GM12892 (cell line): ENCODE results near the gene VIM.

Source experiments
- DNase-seq: peaks from one replicate; pipeline ENCODE4 v3.0.0; 2011; ENCODE audit not compliant: insufficient read length
- FAIRE-seq: peaks from 2 replicates; lab custom pipeline; 2011; peaks lifted over from hg19 to GRCh38; lab: Jason Lieb, UNC
- POLR2A ChIP-seq: IDR thresholded peaks from 2 replicates; pipeline ENCODE4 v1.6.1; 2011; ENCODE audit warnings: low read depth, low read length, control low read depth
- POLR2AphosphoS5 ChIP-seq: IDR thresholded peaks from 2 replicates; pipeline ENCODE4 v1.6.1; 2011; ENCODE audit warnings: low read depth, low read length, control low read depth
- TAF1 ChIP-seq: IDR thresholded peaks from 2 replicates; pipeline ENCODE4 v1.6.1; 2011; ENCODE audit warnings: low read depth, mild to moderate bottlenecking, control low read depth, low read length, borderline replicate concordance

Gene VIM

GRCh38 chr10:17210361-17210760, 17.7 kb upstream of the VIM start:
- TF ChIP-seq TAF1 (no peak), POLR2A (no peak)
- FAIRE-seq (no peak), DNase-seq (no peak)

- TF ChIP-seq TAF1 (no peak), POLR2A (no peak), POLR2AphosphoS5 (no peak)
- DNase-seq = no peak
- FAIRE-seq = no peak
Observed at GRCh38 chr10:17212802-17213221, 15.2 kb upstream of the VIM start.

- FAIRE-seq (no peak), DNase-seq (no peak)
- TF ChIP-seq POLR2A (no peak), POLR2AphosphoS5 (no peak), TAF1 (no peak)
Observed at GRCh38 chr10:17213646-17214349, 14.2 kb upstream of the VIM start.

GRCh38 chr10:17214526-17214925, 13.5 kb upstream of the VIM start:
- DNase-seq (no peak), FAIRE-seq (no peak)
- TF ChIP-seq TAF1 (no peak), POLR2A (no peak), POLR2AphosphoS5 (no peak)

- FAIRE-seq (peak; percentile 30), DNase-seq (no peak)
- TF ChIP-seq POLR2AphosphoS5 = no peak
- no peak for TF ChIP-seq POLR2A
- TF ChIP-seq TAF1 = no peak
Observed at GRCh38 chr10:17214971-17215781, 12.9 kb upstream of the VIM start.

- no peak for DNase-seq
- no peak for TF ChIP-seq POLR2AphosphoS5
- TF ChIP-seq TAF1 = no peak
- TF ChIP-seq POLR2A = no peak
- FAIRE-seq = no peak
Observed at GRCh38 chr10:17215782-17216122, 12.3 kb upstream of the VIM start.

- FAIRE-seq (peak; percentile 87), DNase-seq (peak; percentile 23)
- no peak for TF ChIP-seq POLR2A
- no peak for TF ChIP-seq POLR2AphosphoS5
- no peak for TF ChIP-seq TAF1
Observed at GRCh38 chr10:17216217-17216900, 11.7 kb upstream of the VIM start.

GRCh38 chr10:17216901-17217395, 11.1 kb upstream of the VIM start:
- FAIRE-seq (no peak), DNase-seq (no peak)
- TF ChIP-seq POLR2A (no peak), POLR2AphosphoS5 (no peak), TAF1 (no peak)

GRCh38 chr10:17217631-17218232, 10.3 kb upstream of the VIM start:
- TF ChIP-seq POLR2AphosphoS5 = no peak
- no peak for TF ChIP-seq POLR2A
- no peak for TF ChIP-seq TAF1
- no peak for FAIRE-seq

GRCh38 chr10:17219024-17219423, 9.0 kb upstream of the VIM start:
- TF ChIP-seq POLR2A (no peak), TAF1 (no peak), POLR2AphosphoS5 (no peak)
- DNase-seq (no peak), FAIRE-seq (no peak)

More at GRCh38 chr10:17217631-17218232, 10.3 kb upstream of the VIM start:
- DNase-seq = no peak

GRCh38 chr10:17220652-17221100, 7.4 kb upstream of the VIM start:
- peak; percentile 56 for FAIRE-seq
- no peak for DNase-seq
- TF ChIP-seq TAF1 = no peak
- TF ChIP-seq POLR2AphosphoS5 = no peak
